Lower lobe of right lung (tissue), 2 donors: Measurements from ENCODE around the gene PRIM2. TPM values are rescaled to one million over a fixed set of nuclear protein-coding genes. Genes with fewer than 3 reads are reported as not detected.
"Not testable (repeated sequence)": the region's sequence is repeated elsewhere in the genome, so short reads cannot be mapped to it uniquely, and the experiment has no call there.

Experiments
- ATAC-seq, 2 donors: fragments of 200-7000 bp; cut with Tn5 transposase; one replicate each; pipeline ENCODE4 v1.9.1; 2020 to 2022; ENCODE audit warnings: mild to moderate bottlenecking in 2 of 2, moderate library complexity in 2 of 2
- DNase-seq: peaks from one replicate; pipeline ENCODE4 v3.0.0-alpha.2; 2020
- H3K27ac ChIP-seq: fragments of 200-600 bp; one replicate; pipeline ENCODE4 v1.8.0; 2022
- H3K27me3 ChIP-seq: fragments of 200-600 bp; one replicate; pipeline ENCODE4 v1.8.0; 2022; ENCODE audit warnings: low read depth
- H3K36me3 ChIP-seq: fragments of 200-600 bp; one replicate; pipeline ENCODE4 v1.8.0; 2022; ENCODE audit warnings: mild to moderate bottlenecking
- H3K4me1 ChIP-seq: fragments of 200-600 bp; one replicate; pipeline ENCODE4 v1.8.0; 2022
- H3K4me3 ChIP-seq: fragments of 200-600 bp; one replicate; pipeline ENCODE4 v1.8.0; 2022; ENCODE audit warnings: mild to moderate bottlenecking
- H3K9me3 ChIP-seq: fragments of 200-600 bp; one replicate; pipeline ENCODE4 v1.8.0; 2022
- intact Hi-C: fragments of 100-400 bp; cut with DNase I; formaldehyde crosslinking; loops from one replicate; pipeline ENCODE4 v1.11.0; 2022
- total RNA-seq: library from RNA; stranded (reverse); fragmentation: NEBNext Ultra II Directional; extraction: Animal tissue kit (Norgen Biotek cat#: 25700); gene quantifications from one replicate; pipeline ENCODE4 v1.2.1, GENCODE V29; 2021
- TF ChIP-seq, protein P1 (sequence below): fragments of 200-600 bp; IDR thresholded peaks from one replicate; pipeline ENCODE4 v1.8.0; 2022; ENCODE audit warnings: antibody characterized with exemption, mild to moderate bottlenecking
- donor health status: DM: no; HTN: yes; CAD: no; lungs with severe emphysema.

The PRIM2 gene
- total RNA-seq, 1 donor from 2014 or later, result 9.1 TPM

DNA sequence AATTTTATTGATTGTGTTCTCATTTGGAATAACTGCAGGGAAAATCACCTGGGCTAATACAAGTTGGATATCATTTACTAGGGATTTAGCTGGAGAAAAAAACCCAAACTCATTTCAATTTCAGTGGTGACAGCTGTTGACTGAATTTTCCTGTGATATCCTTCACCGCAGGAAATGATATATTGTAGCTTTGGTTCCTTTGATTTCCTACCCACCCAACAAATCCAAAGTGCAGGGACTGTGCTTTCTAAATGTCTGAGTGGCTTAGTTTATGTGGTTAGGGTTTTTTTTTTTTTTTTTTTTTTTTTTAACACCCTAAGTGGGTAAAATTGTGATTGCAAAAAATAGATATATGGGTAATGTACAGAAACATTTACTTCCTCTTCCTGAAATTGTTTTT lies 203.7 kb downstream of the PRIM2 start:
- DNase-seq, H3K9me3 ChIP-seq, H3K27me3 ChIP-seq, ATAC-seq, H3K27ac ChIP-seq, intact Hi-C loops, H3K36me3 ChIP-seq, H3K4me1 ChIP-seq, H3K4me3 ChIP-seq: not testable (repeated sequence)

DNA sequence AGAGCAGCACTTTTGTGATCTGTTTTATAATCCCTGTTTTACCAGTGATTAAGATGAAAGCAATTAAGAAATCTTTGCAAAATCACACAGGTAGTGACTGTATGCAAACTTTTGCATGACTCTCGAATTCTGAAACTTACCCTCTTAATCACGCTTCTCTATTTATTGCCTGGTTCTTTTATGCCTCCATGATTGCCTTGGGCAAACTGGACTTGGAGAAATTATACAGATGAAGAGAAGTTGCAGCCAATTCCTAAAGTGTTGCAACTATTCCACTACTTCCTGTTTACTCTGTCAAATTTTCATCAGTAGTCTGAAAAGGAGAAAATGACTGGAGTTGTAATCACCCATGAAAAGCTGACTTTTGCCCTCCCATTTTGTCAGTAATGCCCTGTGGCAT lies 205.8 kb downstream of the PRIM2 start:
- H3K36me3 ChIP-seq, H3K27me3 ChIP-seq, DNase-seq, H3K27ac ChIP-seq, H3K4me3 ChIP-seq, H3K9me3 ChIP-seq, ATAC-seq, H3K4me1 ChIP-seq, intact Hi-C loops: not testable (repeated sequence)

DNA sequence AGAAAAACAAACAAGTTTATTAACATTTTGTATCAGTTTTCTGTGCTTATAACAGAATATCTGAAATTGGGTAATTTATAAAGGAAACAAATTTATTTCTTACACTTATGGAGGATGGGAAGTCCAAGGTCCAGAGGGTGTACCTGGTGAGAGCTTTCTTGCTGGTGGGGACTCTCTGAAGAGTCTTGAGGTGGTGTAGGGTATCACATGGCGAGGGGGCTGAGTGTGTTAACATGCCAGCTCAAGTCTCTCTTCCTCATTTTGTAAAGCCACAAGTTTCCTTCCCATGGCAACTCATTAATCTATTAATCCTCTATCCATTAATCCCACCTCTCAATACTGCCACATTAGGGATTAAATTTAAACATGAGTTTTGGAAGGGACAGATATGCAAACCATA lies 212.3 kb downstream of the PRIM2 start:
- H3K9me3 ChIP-seq, intact Hi-C loops, H3K36me3 ChIP-seq, H3K27ac ChIP-seq, H3K27me3 ChIP-seq, H3K4me1 ChIP-seq, DNase-seq, H3K4me3 ChIP-seq, ATAC-seq: not testable (repeated sequence)

DNA sequence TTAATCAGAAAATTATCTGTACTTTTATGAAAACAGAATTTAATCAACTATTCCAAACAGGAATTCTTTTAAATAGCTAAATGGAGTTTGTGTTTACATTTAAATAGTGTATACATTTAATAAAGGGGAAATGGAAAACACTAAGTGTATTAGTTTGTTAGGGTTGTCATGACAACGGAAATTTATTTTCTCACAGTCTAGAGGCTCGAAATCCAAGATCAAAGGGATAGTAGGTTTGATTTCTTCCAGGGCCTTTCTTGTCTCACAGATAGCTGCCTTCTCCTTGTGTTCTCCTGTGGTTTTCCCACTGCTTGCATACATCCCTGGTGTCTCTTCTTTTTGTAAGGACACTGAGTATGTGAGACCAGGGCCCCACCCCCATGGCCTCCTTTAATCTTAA lies 215.2 kb downstream of the PRIM2 start:
- intact Hi-C loops, H3K4me3 ChIP-seq, H3K27ac ChIP-seq, H3K36me3 ChIP-seq, ATAC-seq, H3K4me1 ChIP-seq, DNase-seq, H3K9me3 ChIP-seq, H3K27me3 ChIP-seq: not testable (repeated sequence)

DNA sequence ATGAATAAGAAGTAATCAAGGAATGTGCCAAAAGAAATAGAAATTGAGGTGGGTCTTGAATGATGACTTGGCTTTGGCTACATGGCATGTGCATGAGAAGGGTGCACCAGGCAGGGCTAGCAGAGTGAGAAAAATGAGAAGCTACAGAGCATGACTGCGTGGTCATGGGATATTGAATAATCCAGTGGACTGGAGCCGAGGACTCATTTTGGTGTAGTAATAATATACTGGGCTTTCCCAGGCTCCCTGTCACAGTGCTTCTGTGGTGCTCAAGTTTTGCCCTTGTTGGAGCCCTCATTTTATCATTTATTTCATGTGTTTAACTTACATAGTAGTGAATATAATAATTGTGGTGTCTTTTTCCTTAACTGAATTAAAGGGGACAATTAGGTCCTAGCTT lies 217.7 kb downstream of the PRIM2 start:
- H3K36me3 ChIP-seq, H3K4me1 ChIP-seq, H3K9me3 ChIP-seq, ATAC-seq, H3K4me3 ChIP-seq, DNase-seq, intact Hi-C loops, H3K27me3 ChIP-seq, H3K27ac ChIP-seq: not testable (repeated sequence)

DNA sequence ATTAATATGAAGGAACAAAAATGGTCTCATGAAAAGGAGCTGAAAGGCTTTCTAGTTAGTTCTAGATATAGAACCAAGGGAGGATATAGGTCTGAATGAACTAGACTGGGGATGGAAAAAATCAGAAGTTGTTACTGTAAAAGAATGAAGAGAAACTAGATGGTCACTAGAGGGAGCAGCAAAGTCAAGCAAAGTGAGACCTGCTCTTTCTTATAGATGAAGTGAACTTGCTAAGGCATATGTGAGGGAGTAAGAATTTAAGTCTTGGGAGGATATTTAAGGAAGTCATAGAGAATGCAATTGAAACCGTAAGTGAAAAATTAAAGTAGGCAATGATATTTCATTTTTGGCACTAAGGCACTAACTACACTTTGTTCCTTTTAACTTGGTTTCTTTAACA lies 218.6 kb downstream of the PRIM2 start:
- H3K4me3 ChIP-seq, DNase-seq, H3K4me1 ChIP-seq, intact Hi-C loops, H3K27me3 ChIP-seq, H3K9me3 ChIP-seq, H3K36me3 ChIP-seq, H3K27ac ChIP-seq, ATAC-seq: not testable (repeated sequence)
- TF ChIP-seq, protein P1, sequence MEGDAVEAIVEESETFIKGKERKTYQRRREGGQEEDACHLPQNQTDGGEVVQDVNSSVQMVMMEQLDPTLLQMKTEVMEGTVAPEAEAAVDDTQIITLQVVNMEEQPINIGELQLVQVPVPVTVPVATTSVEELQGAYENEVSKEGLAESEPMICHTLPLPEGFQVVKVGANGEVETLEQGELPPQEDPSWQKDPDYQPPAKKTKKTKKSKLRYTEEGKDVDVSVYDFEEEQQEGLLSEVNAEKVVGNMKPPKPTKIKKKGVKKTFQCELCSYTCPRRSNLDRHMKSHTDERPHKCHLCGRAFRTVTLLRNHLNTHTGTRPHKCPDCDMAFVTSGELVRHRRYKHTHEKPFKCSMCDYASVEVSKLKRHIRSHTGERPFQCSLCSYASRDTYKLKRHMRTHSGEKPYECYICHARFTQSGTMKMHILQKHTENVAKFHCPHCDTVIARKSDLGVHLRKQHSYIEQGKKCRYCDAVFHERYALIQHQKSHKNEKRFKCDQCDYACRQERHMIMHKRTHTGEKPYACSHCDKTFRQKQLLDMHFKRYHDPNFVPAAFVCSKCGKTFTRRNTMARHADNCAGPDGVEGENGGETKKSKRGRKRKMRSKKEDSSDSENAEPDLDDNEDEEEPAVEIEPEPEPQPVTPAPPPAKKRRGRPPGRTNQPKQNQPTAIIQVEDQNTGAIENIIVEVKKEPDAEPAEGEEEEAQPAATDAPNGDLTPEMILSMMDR, result peak; percentile 26

DNA sequence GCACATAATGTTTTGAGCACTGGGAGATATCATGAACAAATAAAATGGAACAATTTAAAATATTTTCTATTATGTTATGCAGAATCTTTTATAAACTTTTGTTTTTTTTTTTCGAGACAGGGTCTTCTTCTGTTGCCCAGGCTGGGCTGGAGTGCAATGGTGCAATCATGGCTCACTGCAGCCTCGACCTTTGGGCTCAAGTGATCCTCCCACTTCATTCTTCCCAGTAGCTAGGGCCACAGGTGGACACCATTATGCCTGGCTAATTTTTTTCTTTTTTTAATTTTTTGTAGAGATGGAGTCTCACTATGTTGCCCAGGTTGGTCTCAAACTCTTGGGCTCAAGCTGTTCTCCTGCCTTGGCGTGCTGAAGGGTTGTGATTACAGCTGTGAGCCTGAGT lies 220.5 kb downstream of the PRIM2 start:
- DNase-seq, intact Hi-C loops, H3K4me1 ChIP-seq, H3K36me3 ChIP-seq, H3K27ac ChIP-seq, H3K9me3 ChIP-seq, H3K27me3 ChIP-seq, H3K4me3 ChIP-seq, ATAC-seq: not testable (repeated sequence)

DNA sequence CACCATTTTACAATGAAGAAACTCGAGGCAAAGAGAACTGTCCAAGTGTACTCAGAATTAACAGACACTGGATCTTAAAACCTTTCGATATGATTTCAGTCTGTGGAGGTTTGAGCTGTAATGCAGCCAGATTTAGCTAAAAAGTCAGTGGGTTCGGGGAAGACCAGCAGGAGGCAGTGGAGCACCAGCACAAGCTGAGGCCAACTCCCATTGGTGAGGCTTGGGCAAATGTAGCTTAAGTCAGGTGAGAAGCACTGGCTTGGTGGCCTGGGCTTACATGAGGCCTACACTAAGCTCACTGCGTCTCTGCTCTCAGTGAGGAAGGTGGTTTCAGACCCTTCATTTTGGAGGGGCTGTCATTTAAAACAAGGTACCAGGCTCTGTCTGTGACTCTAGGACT lies 234.5 kb downstream of the PRIM2 start:
- H3K9me3 ChIP-seq, H3K4me1 ChIP-seq, H3K27ac ChIP-seq, ATAC-seq, intact Hi-C loops, H3K4me3 ChIP-seq, H3K36me3 ChIP-seq, H3K27me3 ChIP-seq, DNase-seq: not testable (repeated sequence)

DNA sequence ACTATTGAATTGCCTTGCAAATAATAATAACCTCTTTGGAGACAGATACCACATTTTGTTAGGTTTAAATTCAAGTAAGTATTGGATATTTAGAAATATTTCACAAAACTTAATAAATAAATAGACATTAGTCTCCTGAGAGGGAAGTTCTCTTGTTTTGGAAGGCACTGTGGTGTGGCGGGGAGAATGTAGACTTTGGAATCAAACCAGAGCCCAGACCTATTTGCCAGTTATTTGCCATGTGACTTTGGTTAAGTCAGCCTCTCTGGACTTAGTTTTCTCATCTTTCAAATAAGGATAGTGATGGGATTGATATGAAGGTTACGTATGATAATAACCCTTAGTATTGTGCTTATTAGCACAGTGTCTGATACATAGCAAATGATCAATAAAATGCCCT lies 240.4 kb downstream of the PRIM2 start:
- H3K36me3 ChIP-seq, intact Hi-C loops, DNase-seq, H3K27me3 ChIP-seq, ATAC-seq, H3K4me1 ChIP-seq, H3K4me3 ChIP-seq, H3K27ac ChIP-seq, H3K9me3 ChIP-seq: not testable (repeated sequence)

DNA sequence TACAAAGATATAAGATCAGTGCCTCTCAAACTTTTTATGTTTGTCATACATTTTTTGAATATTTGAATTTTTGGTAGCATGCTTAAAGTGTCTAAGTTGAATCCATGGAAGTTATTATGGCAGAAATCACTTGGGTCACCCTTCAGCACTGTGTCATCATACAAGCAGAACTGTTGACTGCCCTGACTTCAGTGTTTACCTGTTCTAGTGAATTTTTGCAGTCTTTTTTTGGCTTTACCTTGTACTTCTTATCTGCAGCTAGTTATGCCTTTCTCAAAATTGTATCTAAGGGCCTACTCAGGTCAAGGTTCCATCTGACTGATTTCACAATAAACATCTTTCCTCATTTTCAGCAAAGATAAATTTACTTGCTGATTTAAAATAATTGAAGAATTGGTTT lies 241.7 kb downstream of the PRIM2 start:
- H3K4me3 ChIP-seq, DNase-seq, H3K36me3 ChIP-seq, intact Hi-C loops, ATAC-seq, H3K4me1 ChIP-seq, H3K9me3 ChIP-seq, H3K27me3 ChIP-seq, H3K27ac ChIP-seq: not testable (repeated sequence)

DNA sequence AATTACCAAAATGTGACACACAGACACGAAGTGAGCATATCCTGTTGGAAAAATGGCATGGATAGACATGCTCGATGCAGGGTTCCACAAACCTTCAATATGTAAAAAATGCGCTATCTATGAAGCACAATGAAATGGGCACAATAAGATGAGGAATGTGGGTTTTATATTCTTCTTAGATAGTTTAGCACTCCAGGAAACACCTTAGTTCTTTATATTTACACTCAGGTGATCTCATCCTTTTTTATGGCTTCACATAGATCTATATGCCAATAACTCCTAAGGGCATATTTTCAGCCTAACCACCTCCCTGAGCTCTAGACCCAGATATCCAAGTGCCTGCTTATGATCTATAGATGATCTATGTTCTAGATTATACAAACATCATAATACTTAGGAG lies 244.8 kb downstream of the PRIM2 start:
- ATAC-seq, H3K9me3 ChIP-seq, H3K4me1 ChIP-seq, H3K4me3 ChIP-seq, intact Hi-C loops, H3K27ac ChIP-seq, DNase-seq, H3K27me3 ChIP-seq, H3K36me3 ChIP-seq: not testable (repeated sequence)

DNA sequence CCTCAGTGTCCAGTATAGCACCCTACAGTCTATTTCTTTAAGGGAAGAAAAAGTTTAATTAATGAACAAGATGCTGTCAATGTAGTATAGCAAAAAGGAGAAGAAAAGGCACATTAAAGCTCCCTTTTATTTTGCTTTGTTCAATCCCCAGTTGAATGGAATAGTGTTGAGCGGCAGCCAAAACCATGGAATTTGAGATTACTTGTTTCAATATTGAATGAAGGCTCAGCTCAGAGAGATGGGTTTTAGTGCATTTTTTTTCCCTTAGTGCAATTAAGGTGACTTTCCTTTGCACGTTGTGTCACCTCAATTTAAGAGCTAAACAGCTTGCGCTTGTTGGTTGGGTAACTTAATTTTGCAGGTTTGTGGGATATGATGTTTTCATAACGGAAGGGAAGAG lies 254.7 kb downstream of the PRIM2 start:
- H3K36me3 ChIP-seq, H3K27me3 ChIP-seq, intact Hi-C loops, DNase-seq, ATAC-seq, H3K4me1 ChIP-seq, H3K27ac ChIP-seq, H3K4me3 ChIP-seq, H3K9me3 ChIP-seq: not testable (repeated sequence)

DNA sequence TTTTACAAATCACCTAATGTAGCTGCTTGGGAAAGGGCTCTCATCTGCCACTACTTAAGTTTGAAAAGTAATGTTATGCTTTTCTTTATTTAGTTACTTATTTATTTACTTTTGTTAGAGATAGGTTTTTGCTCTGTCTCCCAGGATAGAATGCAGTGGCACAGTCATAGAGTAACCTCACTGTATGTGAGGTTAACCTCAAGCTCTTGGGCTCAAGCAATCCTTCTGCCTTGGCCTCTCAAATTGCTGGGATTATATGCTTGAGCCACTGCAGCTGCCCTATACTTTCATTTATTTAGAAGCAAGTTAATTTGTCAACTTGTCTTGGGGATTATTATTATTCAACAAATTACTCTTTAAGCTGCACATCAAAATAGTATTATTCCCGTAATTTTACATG lies 255.4 kb downstream of the PRIM2 start:
- H3K9me3 ChIP-seq, DNase-seq, H3K27me3 ChIP-seq, intact Hi-C loops, H3K27ac ChIP-seq, H3K4me1 ChIP-seq, ATAC-seq, H3K36me3 ChIP-seq, H3K4me3 ChIP-seq: not testable (repeated sequence)

DNA sequence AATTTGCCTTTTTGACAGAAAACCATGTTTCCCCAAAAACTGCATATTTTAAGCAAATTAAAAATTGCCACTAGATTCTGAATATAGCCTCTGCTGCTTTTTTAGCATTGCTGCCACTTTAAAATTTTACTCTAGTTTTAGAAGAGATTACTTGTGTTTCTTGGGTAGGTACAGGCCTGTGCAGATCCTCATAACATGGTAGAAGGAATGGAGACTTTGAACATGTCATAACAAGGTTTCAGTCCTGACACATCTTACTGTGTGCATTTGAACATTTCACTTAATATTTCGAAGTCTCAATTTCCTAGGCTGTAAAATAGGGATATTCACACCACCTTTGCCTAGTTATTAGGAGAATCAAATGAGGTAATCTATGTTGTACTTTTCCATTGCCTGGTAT lies 259.6 kb downstream of the PRIM2 start:
- H3K4me1 ChIP-seq, H3K4me3 ChIP-seq, ATAC-seq, H3K36me3 ChIP-seq, intact Hi-C loops, DNase-seq, H3K27ac ChIP-seq, H3K9me3 ChIP-seq, H3K27me3 ChIP-seq: not testable (repeated sequence)
